NCI-H146 treated with DMSO at 0.1 percent for 48 hours (cell line): Measurements from ENCODE around the gene ZFYVE26.
"Not testable (repeated sequence)": the region's sequence is repeated elsewhere in the genome, so short reads cannot be mapped to it uniquely, and the experiment has no call there.

Experiments used
- DNase-seq: peaks from one replicate; lab custom pipeline; 2025; ENCODE audit not compliant: unreplicated experiment; lab: John Stamatoyannopoulos, UW

The ZFYVE26 gene

GRCh38 chr14:67759916-67760315 lies 56.5 kb downstream of the ZFYVE26 start:
- no peak for DNase-seq

DNA sequence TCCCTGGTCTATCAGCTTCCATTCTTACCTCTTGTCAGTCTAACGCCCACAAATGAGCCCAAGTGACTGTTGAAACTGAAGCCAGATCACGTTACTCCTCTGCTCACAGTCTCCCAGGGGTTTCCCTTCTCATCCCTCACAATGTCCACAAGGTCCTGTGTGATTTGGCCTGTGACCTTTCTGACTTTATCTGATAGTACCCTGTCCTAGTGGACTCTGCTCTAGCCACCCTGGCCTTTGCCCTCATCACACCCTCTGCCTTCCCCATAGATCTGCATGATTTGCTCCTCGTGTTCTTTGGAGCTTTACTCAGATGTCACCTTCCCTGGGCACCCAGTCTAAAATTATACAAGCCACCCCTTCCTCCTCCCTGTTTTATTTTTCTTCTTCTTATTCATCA lies 59.2 kb downstream of the ZFYVE26 start:
- DNase-seq = no peak

GRCh38 chr14:67756496-67756895 lies 59.9 kb downstream of the ZFYVE26 start:
- DNase-seq = no peak

DNA sequence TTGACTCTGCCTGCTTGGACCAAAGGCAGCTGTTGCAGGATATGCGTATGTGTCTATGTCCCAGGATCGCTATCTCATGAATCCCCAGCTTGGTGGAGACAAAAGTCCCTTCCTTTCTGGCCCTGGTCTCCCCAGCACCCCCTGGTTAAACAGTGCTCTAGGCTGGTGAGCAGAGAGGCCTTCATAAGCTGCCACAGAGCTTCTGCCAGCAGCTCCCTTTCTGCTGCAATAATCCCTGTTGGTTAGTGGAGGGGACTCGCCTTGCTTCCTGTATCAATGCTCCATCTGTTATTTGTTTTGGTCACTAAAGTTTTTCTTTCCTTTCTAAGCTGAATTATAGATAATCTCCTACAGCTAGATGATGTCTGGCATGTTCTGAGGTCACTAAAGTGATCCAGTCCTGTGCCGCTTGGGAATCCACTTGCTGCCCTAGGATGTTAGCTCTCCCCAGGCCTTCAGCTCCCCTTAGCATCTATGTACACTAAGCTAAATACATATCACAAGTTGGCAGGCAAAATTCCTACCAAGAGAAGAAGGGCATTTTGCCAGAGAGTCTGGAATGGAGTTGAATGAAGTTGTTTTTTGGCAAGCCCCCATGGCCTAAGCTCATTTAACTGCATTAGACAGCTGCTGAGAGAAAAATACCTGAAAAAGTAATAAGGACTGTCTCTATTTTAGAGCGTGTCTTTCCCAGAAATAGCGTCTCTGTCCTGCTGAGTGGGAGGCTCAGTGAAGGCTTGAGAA lies 66.9 kb downstream of the ZFYVE26 start:
- DNase-seq = no peak

GRCh38 chr14:67748312-67748711 lies 68.1 kb downstream of the ZFYVE26 start:
- DNase-seq = no peak

- no peak for DNase-seq
Measured at GRCh38 chr14:67746927-67747326, 69.5 kb downstream of the ZFYVE26 start.

GRCh38 chr14:67744046-67744445 lies 72.3 kb downstream of the ZFYVE26 start:
- DNase-seq = no peak

DNA sequence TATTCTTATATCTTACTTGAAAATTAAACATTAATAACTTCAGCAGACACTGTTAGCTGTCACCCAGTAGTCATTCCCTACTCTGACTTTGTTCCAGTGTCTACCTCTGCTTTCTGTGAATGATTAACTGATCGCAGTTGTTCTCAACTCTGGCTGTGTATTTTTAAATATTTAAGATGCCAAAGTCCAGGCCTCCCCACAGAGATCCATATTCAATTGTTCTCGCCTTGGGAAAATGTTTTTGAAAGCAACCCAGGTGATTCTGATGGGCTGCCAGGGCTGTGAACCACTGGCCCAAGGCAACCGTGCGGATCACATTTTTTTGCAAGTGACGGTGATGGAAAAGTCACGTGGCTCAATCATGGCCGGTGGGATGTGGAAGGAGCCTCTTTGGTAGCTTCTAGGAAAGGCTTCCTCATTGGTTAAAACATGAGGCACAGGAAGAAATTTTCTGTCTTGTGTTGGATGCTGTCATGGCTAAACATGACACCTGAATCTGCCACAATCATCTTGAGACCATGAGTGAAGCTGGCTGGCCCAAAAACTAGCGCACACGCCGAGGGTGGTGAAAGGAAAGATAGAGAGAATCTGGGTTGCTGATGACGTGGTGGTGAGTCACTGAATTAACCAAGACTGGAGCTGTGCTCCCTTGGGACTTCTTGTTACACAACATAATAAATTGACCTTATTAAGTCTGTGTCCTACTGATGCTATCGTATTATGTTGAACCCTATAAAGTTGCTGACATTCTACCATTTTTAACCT lies 77.5 kb downstream of the ZFYVE26 start:
- DNase-seq = no peak

DNA sequence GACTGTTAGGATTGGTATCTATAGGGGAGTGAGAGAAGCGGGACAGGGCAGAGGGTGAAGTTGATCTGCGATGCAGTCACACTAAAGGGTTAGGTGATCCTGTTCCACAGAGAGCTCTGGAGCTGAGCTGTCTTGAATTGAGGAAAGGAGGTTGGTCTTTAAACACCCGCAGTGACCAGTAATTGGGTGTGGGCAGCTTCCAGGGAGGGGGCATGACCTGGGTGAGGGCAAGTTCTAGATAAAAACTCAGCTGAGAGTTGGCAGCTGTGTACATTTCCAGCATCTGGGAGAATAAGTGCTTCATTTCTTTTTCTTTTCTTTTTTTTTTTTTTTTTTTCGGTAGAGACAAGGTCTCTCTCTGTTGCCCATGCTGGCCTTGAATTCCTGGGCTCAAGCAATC lies 79.6 kb downstream of the ZFYVE26 start:
- DNase-seq = no peak

- DNase-seq = no peak
Measured at GRCh38 chr14:67735336-67736147, 80.8 kb downstream of the ZFYVE26 start.

GRCh38 chr14:67734675-67735074 lies 81.7 kb downstream of the ZFYVE26 start:
- DNase-seq = no peak

GRCh38 chr14:67733616-67734015 lies 82.8 kb downstream of the ZFYVE26 start:
- no peak for DNase-seq

DNA sequence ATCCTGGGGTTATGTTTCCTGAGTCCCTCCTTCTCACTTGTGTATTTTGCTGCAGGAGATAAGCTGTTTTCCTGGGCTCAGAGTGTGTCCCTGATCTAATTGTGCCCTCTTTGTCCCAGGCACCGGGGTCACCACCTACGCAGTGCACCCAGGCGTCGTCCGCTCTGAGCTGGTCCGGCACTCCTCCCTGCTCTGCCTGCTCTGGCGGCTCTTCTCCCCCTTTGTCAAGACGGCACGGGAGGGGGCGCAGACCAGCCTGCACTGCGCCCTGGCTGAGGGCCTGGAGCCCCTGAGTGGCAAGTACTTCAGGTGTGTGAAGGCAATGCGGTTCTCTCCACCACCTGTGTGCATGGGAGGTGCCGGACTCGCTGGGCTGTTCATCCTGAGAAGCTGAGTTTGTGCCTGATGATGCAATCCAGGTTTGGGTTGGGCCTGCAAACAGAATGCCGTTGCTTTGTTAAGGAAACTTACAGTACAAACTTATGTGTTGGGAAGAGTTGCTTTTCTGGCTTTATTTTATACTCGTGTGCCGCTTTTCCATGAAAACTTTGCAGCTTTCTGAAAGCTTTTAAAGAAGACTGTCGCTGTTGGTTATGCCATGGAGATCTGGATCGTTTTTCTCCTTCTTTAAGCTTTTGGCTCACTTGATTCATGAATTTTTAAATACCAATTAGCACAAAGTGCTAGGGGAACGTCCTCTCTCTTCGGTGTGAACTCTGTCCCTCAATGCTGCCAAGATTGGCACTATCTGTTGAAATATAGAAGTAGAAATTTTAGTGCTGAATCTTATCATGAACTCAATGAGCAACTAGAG lies 87.1 kb downstream of the ZFYVE26 start:
- DNase-seq = no peak

DNA sequence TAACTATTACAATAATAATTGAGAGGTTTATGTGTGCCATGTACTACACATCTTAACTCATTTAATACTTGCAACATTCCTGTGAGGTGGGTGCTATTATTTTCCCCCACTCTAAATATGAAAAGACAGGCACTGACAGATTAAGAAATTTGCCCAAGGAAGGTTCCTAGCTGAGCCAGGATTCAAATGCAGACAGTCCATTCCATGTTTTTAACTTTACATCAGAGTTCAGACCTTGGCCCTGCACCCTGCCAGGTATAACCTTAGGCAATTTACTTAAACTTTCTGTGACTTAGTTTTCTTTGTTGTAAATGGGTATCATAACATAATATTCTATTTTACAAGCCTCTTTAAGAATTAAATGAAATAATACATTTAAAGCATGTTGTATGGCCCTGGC lies 88.1 kb downstream of the ZFYVE26 start:
- no peak for DNase-seq

DNA sequence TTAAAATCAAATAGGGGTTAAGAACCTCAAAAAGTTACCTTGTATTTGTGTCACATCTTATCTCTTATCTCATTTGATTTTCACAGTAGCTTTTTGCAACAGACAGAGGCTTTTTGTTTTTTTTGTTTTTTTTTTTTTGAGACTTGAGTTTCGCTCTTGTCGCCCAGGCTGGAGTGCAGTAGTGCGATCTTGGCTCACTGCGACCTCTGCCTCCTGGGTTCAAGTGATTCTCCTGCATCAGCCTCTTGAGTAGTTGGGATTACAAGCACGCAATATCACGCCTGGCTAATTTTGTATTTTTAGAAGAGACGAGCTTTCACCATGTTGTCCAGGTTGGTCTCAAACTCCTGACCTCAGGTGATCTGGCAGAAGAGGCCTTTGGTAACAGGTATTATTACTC lies 89.0 kb downstream of the ZFYVE26 start:
- no peak for DNase-seq

DNA sequence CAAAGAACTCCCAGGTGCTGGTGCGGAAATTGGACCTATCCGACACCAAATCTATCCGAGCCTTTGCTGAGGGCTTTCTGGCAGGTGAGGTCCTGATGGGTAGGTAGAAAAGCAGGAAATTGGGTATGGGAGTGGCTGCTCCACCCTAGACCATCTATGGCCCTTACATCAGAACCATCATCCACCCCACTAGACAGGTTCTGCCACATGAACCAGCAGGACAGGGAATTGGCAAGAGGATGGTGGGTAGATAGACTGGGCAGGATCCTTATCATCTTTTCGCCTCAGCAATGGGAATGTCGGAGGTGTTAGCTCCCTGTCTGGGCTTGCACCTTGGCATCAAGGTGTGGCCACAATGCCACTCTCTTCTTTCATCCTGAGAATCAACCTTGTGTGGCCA lies 91.2 kb downstream of the ZFYVE26 start:
- DNase-seq = no peak

DNA sequence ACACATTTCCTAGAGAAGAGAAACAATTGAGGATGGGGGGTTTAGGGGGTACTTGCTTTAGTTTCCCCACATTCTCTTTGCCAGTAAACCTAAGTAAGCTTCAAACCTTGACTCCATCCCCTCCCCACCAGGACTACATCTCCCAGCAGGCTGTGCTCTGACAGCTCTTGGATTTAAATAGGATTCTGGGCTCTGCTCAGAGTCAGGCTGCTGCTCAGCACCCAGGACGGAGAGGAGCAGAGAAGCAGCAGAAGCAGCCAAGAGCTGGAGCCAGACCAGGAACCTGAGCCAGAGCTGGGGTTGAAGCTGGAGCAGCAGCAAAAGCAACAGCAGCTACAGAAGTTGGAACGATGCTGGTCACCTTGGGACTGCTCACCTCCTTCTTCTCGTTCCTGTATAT lies 94.1 kb downstream of the ZFYVE26 start:
- peak; percentile 31 for DNase-seq

- DNase-seq = no peak
Measured at GRCh38 chr14:67721875-67722274, 94.5 kb downstream of the ZFYVE26 start.

DNA sequence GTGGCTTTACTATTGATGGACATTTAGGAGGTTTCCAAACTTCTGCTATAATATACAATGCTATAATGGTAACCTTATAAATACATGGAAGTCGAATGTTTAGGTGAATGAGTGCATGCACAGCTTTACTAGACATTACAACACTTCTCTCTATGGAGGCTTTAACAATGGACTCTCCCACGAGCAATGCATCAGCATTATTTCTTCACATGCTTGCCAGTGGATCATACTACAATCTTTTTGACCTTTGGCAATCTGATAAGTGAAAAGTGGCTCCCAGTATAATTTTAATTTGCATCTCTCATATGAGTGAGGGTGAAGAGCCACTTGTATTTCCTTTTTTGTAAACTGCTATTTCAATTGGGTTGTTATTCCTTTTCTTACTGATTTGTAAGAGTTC lies 96.5 kb downstream of the ZFYVE26 start:
- DNase-seq = no peak

DNA sequence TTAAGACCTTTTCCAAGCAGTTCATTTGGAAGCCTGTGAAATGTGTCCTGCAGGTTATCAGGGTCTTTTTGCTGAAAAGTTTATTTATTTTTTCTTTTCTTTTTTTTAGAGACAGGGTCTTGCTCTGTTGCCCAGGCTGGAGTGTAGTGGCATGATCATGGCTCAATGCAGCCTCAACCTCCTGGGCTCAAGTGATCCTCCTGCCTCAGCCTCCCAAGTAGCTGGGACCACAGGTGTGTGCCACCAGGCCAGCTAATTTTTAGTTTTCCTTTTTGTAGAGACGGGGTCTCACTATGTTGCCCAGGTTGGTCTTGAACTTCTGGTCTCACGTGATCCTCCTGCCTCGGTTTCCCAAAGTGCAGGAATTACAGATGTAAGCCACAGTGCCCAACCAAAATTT lies 97.0 kb downstream of the ZFYVE26 start:
- DNase-seq = not testable (repeated sequence)

DNA sequence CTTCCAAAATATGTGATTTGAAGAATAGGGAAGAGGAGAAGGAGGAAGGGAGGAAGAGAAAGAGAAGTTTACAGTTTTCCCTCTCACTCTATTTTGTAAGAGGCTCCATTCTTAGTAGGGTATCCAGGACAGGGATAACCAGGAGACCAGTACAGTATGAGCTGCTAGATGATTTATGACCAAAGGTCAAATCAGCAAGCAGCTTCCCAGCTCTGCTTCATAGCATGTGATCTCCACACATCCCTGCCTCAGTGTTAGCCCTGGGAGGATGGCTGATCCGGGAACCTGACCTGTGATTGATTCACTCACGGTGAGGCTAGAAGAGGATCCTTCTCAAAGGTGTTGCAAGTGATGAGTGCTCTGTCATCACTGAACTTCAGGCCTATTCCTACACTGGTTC lies 98.1 kb downstream of the ZFYVE26 start:
- DNase-seq = no peak
